Endothelial cell of umbilical vein (primary cell): ENCODE measurements around the gene SLC15A2. TPM values are rescaled to one million over a fixed set of nuclear protein-coding genes. Genes with fewer than 3 reads are reported as not detected.

Source experiments
- BruUV-seq: library from RNA; stranded (reverse); fragments of 400-500 nt; replicated peaks from 2 replicates; lab custom pipeline; 2021; lab: Mats Ljungman, UMichigan
- CTCF ChIA-PET: fragments of 300-600, 350-600 bp; sonication (Branson Sonifier 250); formaldehyde crosslinking; loops from one replicate; lab custom pipeline; 2021; ENCODE audit warnings: antibody characterized with exemption, inconsistent platforms; lab: Charles Lee
- POLR2A ChIA-PET: fragments of 300-600, 350-600 bp; sonication (Branson Sonifier 250); formaldehyde crosslinking; loops from one replicate; lab custom pipeline; 2021; ENCODE audit warnings: antibody characterized with exemption, inconsistent platforms; lab: Charles Lee
- DNase-seq: peaks from one replicate; pipeline ENCODE4 v3.0.0-alpha.2; 2011; ENCODE audit warnings: low read depth, low spot score
- FAIRE-seq: peaks from 2 replicates; lab custom pipeline; 2011; peaks lifted over from hg19 to GRCh38; lab: Jason Lieb, UNC
- H2AFZ ChIP-seq: 2 replicates; pipeline ENCODE4 v1.6.0; 2012; ENCODE audit warnings: low read depth, low read length, control low read depth, inconsistent platforms
- H3K27ac ChIP-seq: 2 replicates; pipeline ENCODE4 v1.5.1; 2011; ENCODE audit warnings: low read depth, mild to moderate bottlenecking, control low read depth, low read length, moderate library complexity; ENCODE audit not compliant: insufficient read depth
- H3K27me3 ChIP-seq, 2 experiments: 2 replicates each; pipeline versions ENCODE4 v1.6.0 to v1.6.1; 2011; ENCODE audit warnings: low read length in 2 of 2, mixed read lengths in 1 of 2; ENCODE audit not compliant: control insufficient read depth in 2 of 2, insufficient read depth in 2 of 2
- H3K36me3 ChIP-seq, 2 experiments: 2 replicates in 1 of 2; 3 replicates in 1 of 2; pipeline ENCODE4 v1.5.1; 2011; ENCODE audit warnings: low read length in 2 of 2, mild to moderate bottlenecking in 1 of 2, moderate library complexity in 1 of 2; ENCODE audit not compliant: control insufficient read depth in 2 of 2, insufficient read depth in 2 of 2; ENCODE audit errors: extremely low read depth in 1 of 2
- H3K4me1 ChIP-seq: 3 replicates; pipeline ENCODE4 v1.5.1; 2011; ENCODE audit warnings: mild to moderate bottlenecking, low read length; ENCODE audit not compliant: control insufficient read depth, insufficient read depth; ENCODE audit errors: extremely low read depth
- H3K4me2 ChIP-seq: 2 replicates; pipeline ENCODE4 v1.6.1; 2011; ENCODE audit warnings: low read length, control low read depth, mixed read lengths; ENCODE audit not compliant: insufficient read depth
- H3K4me3 ChIP-seq, 3 experiments: fragments of 200-600 bp in 1 of 3; sonication (generic), shearing (Covaris generic) in 1 of 3; replicated peaks in 1 of 3; 2 replicates each; pipeline ENCODE4 v1.5.1; 2011 to 2016; ENCODE audit warnings: control low read depth in 3 of 3, low read length in 3 of 3, mild to moderate bottlenecking in 2 of 3, inconsistent platforms in 1 of 3, low read depth in 1 of 3, moderate library complexity in 1 of 3; ENCODE audit not compliant: insufficient read depth in 1 of 3
- H3K79me2 ChIP-seq: 2 replicates; pipeline ENCODE4 v1.6.0; 2012; ENCODE audit warnings: low read length, inconsistent platforms; ENCODE audit not compliant: control insufficient read depth, insufficient read depth
- H3K9ac ChIP-seq: replicated peaks from 2 replicates; pipeline ENCODE3; 2011; ENCODE audit warnings: low read length, control low read depth; ENCODE audit not compliant: insufficient read depth; ENCODE audit errors: extremely low read depth
- H3K9me1 ChIP-seq: replicated peaks from 3 replicates; pipeline ENCODE4 v1.6.0; 2011; ENCODE audit warnings: mild to moderate bottlenecking, low read length; ENCODE audit not compliant: control insufficient read depth, insufficient read depth; ENCODE audit errors: extremely low read depth
- H3K9me3 ChIP-seq: replicated peaks from 2 replicates; pipeline ENCODE4 v1.5.1; 2012; ENCODE audit warnings: low read length, inconsistent platforms; ENCODE audit not compliant: control insufficient read depth, insufficient read depth
- H4K20me1 ChIP-seq: replicated peaks from 2 replicates; pipeline ENCODE3; 2011; ENCODE audit warnings: mild to moderate bottlenecking, low read length; ENCODE audit not compliant: control insufficient read depth, insufficient read depth; ENCODE audit errors: extremely low read depth
- CTCF ChIP-seq, 2 donors: IDR thresholded peaks; 1 replicate in 1 of 2; 2 replicates in 1 of 2; pipeline ENCODE4 v1.5.1; 2011; ENCODE audit warnings: low read length in 2 of 2, mild to moderate bottlenecking in 2 of 2, moderate library complexity in 2 of 2, control low read depth in 1 of 2, inconsistent platforms in 1 of 2, low read depth in 1 of 2; ENCODE audit not compliant: insufficient read depth in 1 of 2; ENCODE audit errors: extremely low read depth in 1 of 2
- EZH2 ChIP-seq: IDR thresholded peaks from 2 replicates; pipeline ENCODE4 v1.6.1; 2012; ENCODE audit warnings: borderline replicate concordance, low read depth, mild to moderate bottlenecking, moderate library complexity, low read length, inconsistent platforms; ENCODE audit not compliant: severe bottlenecking
- FOS ChIP-seq: IDR thresholded peaks from 2 replicates; pipeline ENCODE4 v1.6.1; 2011; ENCODE audit warnings: mild to moderate bottlenecking, low read length, moderate library complexity, borderline replicate concordance; ENCODE audit not compliant: insufficient read depth
- GATA2 ChIP-seq: IDR thresholded peaks from 2 replicates; pipeline ENCODE4 v1.7.0; 2011; ENCODE audit warnings: low read depth, mild to moderate bottlenecking, moderate library complexity, mixed read lengths, low read length; ENCODE audit not compliant: insufficient read length, insufficient read depth
- JUN ChIP-seq: IDR thresholded peaks from 2 replicates; pipeline ENCODE4 v1.6.1; 2011; ENCODE audit warnings: borderline replicate concordance, low read depth; ENCODE audit not compliant: insufficient read length, insufficient read depth
- MYC ChIP-seq: IDR thresholded peaks from one replicate; pipeline ENCODE4 v1.6.1; 2011; ENCODE audit warnings: mild to moderate bottlenecking, low read depth, low read length
- POLR2A ChIP-seq: IDR thresholded peaks from 2 replicates; pipeline ENCODE4 v1.6.1; 2012; ENCODE audit warnings: low read depth, mild to moderate bottlenecking, control low read depth, low read length
- POLR2AphosphoS5 ChIP-seq: IDR thresholded peaks from 2 replicates; pipeline ENCODE4 v1.6.1; 2012; ENCODE audit warnings: low read depth, mild to moderate bottlenecking, control low read depth, low read length, moderate library complexity; ENCODE audit not compliant: insufficient read depth
- dilution Hi-C: fragments of 300-500 bp; cut with MboI; formaldehyde crosslinking; loops from one replicate; pipeline ENCODE4 v1.15.0; 2019; ENCODE audit warnings: low sequenced_read_pairs; ENCODE audit not compliant: extremely low pct_ligation_motif_present
- intact Hi-C: fragments of 100-400 bp; cut with micrococcal nuclease; formaldehyde crosslinking; loops from one replicate; pipeline ENCODE4 v1.10.0; 2022
- polyA plus RNA-seq, 4 experiments: library from polyadenylated mRNA; depleted of rRNA in 3 of 4; stranded (reverse) in 3 of 4; unstranded in 1 of 4; fragments of >200 nt; gene quantifications; 2 replicates each; pipeline versions ENCODE4 v1.2.1 to v1.2.3, GENCODE V29; 2011 to 2012; ENCODE audit warnings: missing spikeins in 1 of 4
- total RNA-seq: library from RNA; stranded (reverse); gene quantifications from 2 replicates; pipeline ENCODE4 v1.2.3, GENCODE V29; 2021
- TF ChIP-seq, protein P1 (sequence below): IDR thresholded peaks from 2 replicates; pipeline ENCODE4 v1.6.1; 2011; ENCODE audit not compliant: insufficient read depth, insufficient read length

The SLC15A2 gene
- total and polyA plus RNA-seq, 2 donors (not counting 3 experiments of a cell fraction or from before 2014, with no cell fraction given), result 0.11 to 0.39 TPM

DNA sequence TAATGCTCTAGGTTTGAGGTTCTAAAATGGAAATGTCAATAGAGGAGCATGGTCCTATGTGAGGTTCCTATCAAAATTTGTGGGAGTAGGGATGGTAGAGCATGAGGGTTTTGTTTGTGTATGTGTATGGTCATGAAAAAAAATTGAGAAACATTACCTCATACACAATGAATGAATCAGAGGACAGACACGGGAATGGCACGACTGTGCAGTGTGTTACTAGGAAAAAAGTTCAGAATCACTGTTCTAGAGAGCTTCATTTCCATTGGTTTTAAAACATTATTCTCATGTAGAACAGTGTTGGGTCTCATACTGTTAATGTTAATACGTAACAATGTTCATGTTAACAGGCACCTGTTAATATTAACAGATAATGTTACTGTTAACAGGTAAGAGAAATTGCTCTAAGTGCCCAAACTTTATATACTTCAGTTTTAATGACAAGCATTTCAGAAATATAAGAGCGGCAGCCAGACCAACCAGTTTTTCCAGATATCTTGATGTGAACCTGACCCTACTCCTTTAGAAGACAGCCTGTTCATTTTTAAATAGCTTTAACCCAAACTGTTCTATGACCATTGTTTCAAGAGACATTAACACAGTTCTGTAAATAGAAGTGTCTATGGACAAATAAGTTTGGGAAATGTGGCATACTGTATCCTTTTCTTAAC is 48.0 kb downstream of the SLC15A2 start:
- dilution Hi-C loops (no loop called here), intact Hi-C loops (no loop called here)
- Histone ChIP-seq H3K27me3 (no peaks in the 10 kb centered on the region), H3K79me2 (no peaks in the 10 kb centered on the region), H3K4me2 (no peak overlapping the region), H4K20me1 (no peaks in the 10 kb centered on the region), H3K9me3 (no peaks in the 10 kb centered on the region), H3K36me3 (no peaks in the 10 kb centered on the region), H3K4me3 (no peak overlapping the region), H3K27ac (no peak overlapping the region), H3K9me1 (no peaks in the 10 kb centered on the region), H3K4me1 (no peaks in the 10 kb centered on the region), H2AFZ (no peak overlapping the region), H3K9ac (no peak overlapping the region)
- ChIA-PET POLR2A (no interaction called here), CTCF (interaction anchor here (1.2 kb wide), 1 partner anchor 11 kb away, joined by 3 read pairs; no protein-coding TSS in a partner anchor)
- no peak for TF ChIP-seq MYC
- no peak for TF ChIP-seq JUN
- TF ChIP-seq POLR2A, result no peak
- TF ChIP-seq GATA2, result no peak
- no peak for TF ChIP-seq POLR2AphosphoS5
- TF ChIP-seq, protein P1, sequence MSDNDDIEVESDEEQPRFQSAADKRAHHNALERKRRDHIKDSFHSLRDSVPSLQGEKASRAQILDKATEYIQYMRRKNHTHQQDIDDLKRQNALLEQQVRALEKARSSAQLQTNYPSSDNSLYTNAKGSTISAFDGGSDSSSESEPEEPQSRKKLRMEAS, result no peak
- TF ChIP-seq CTCF (IDR thresholded peaks at IDR 0.05; ENCODE audit: extremely low read depth in 1 of 2, insufficient read depth in 1 of 2, low read depth in 1 of 2, low read length in 2 of 2), result no peak
- no peak for TF ChIP-seq FOS
- TF ChIP-seq EZH2, result no peak
- no peak for FAIRE-seq
- DNase-seq, result no peak
- no TSS peak for BruUV-seq
